K562 (cell line): Measurements from ENCODE around the gene RNF168. TPM values are rescaled to one million over a fixed set of nuclear protein-coding genes. Genes with fewer than 3 reads are reported as not detected.
A peak's percentile ranks its signal among the peaks of the same experiment; 100 is the strongest.

Source experiments
- CHD1 ChIP-seq: fragments of 200-600 bp; sonication (generic); IDR thresholded peaks from one replicate; pipeline ENCODE4 v1.6.1; 2012; ENCODE audit warnings: mild to moderate bottlenecking, moderate library complexity, low read length, inconsistent platforms
- DMBX1 ChIP-seq: fragments of 250-450 bp; sonication (Bioruptor Pico); IDR thresholded peaks from 2 replicates; pipeline ENCODE4 v1.8.0; 2022; ENCODE audit warnings: inconsistent platforms, mild to moderate bottlenecking, moderate library complexity, borderline replicate concordance
- NEUROD1 ChIP-seq: fragments of 150-350 bp; IDR thresholded peaks from 2 replicates; pipeline ENCODE4 v1.6.1; 2014; ENCODE audit warnings: borderline replicate concordance, low read length, low read depth; ENCODE audit not compliant: partially characterized antibody
- NFYB ChIP-seq: IDR thresholded peaks from 2 replicates; pipeline ENCODE4 v1.6.1; 2011; ENCODE audit warnings: mild to moderate bottlenecking, moderate library complexity; ENCODE audit not compliant: insufficient read length; ENCODE audit errors: extremely low read depth
- PHF21A ChIP-seq: fragments of 450-650 bp; IDR thresholded peaks from 2 replicates; pipeline ENCODE4 v1.6.1; 2017; ENCODE audit warnings: low read depth, borderline replicate concordance
- SAP30 ChIP-seq: fragments of 200-600 bp; sonication (generic); IDR thresholded peaks from 2 replicates; pipeline ENCODE4 v1.6.1; 2012; ENCODE audit warnings: borderline replicate concordance, low read depth, mild to moderate bottlenecking, moderate library complexity, low read length, control low read depth, inconsistent platforms; ENCODE audit not compliant: insufficient read depth, poor library complexity, severe bottlenecking
- TBL1XR1 ChIP-seq, 2 experiments: IDR thresholded peaks; 2 replicates each; pipeline ENCODE4 v1.6.1; 2012; ENCODE audit warnings: improper control_type of control experiment in 2 of 2, low read length in 2 of 2, mild to moderate bottlenecking in 1 of 2
- TFAP4 ChIP-seq: sonication (generic); formaldehyde crosslinking; IDR thresholded peaks from 2 replicates; pipeline ENCODE4 v1.8.0; 2022; ENCODE audit warnings: missing genetic modification reagents, mild to moderate bottlenecking, moderate library complexity, borderline replicate concordance
- ZBTB40 ChIP-seq, 2 experiments: fragments of 450-650 bp in 1 of 2; sonication (generic) in 1 of 2; formaldehyde crosslinking in 1 of 2; IDR thresholded peaks; 2 replicates each; pipeline versions ENCODE4 v1.7.1 to v1.9.0; 2016 to 2022; ENCODE audit warnings: inconsistent platforms in 1 of 2, mild to moderate bottlenecking in 1 of 2, missing genetic modification reagents in 1 of 2
- ZNF165 ChIP-seq: fragments of 250-450 bp; sonication (Bioruptor Pico); IDR thresholded peaks from 2 replicates; pipeline ENCODE4 v1.4.0; 2020; ENCODE audit warnings: borderline replicate concordance
- polyA plus RNA-seq, 8 experiments: library from polyadenylated mRNA; depleted of rRNA in 4 of 8; stranded (reverse) in 5 of 8; unstranded in 3 of 8; fragments of >200 nt; fragmentation: Nextera tagmentation in 2 of 8; fragmentation: Illumina TruSeq in 1 of 8; extraction: Ambion mirVana in 2 of 8; extraction: Trizol in 1 of 8; gene quantifications; 2 replicates each; pipeline versions ENCODE4 v1.2.1 to v1.2.3, GENCODE V29; 2011 to 2014; ENCODE audit warnings: inconsistent platforms in 1 of 8, missing spikeins in 1 of 8
- total RNA-seq, 7 experiments: library from RNA; depleted of rRNA in 6 of 7; stranded (reverse); fragments of >200 nt in 6 of 7; fragmentation: Illumina TruSeq in 2 of 7; extraction: Trizol in 2 of 7; gene quantifications; 2 replicates each; pipeline versions ENCODE4 v1.2.1 to v1.2.3, GENCODE V29; 2011 to 2021; ENCODE audit warnings: low replicate concordance in 1 of 7
- TF ChIP-seq, protein P1 (sequence below), 2 experiments: fragments of 450-650 bp; conservative IDR thresholded peaks; 2 replicates each; pipeline ENCODE4 v1.6.1; 2017; ENCODE audit warnings: mild to moderate bottlenecking in 2 of 2, moderate library complexity in 2 of 2

The RNF168 gene
- total and polyA plus RNA-seq, 9 of the 15 experiments (the other 6 are each of a cell fraction or from before 2014, with no cell fraction given) = 6.0 to 32.1 (median 16.6) TPM

DNA sequence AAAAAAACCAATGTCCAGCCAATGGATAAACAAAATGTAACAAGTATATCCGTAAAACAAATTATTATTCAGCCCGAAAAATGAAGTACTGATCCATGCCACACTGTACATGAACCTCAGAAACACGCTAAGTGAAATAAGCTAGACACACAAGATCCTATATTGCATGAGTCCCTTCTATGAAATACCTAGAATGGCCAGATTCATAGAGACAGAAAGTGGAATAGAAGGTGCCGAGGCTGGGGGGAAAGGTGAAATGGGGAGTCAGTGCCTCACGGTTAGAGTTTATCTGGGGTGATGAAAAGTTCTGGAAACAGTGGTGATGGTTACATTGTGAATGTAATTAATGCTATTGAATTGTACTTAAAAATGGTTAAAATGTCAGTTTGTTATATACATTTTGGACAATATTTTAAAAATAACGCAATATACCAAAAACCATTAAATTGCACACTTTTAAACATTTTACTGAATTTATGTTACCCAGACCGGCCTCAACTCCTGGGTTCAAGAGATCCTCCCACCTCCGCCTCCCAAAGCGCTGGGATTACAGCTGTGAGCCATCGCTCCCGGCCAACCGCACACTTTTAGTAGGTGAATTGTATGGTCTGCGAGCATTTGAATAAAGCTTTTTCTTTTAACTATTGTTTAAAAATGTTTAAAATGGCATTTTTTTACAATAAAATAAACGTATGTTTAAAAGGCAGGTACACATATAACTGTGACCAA is 2.1 kb downstream of the RNF168 start (continued):
- TF ChIP-seq ZBTB40 (IDR thresholded peaks at IDR 0.05) (0 out of 2 replicates have a peak, but pooled peaks have one; percentile 12), ZBTB40 (CRISPR knock-in tag; IDR thresholded peaks at IDR 0.05) (peak; percentile 67; the same call in 1 of the 2 replicates), ZNF165 (CRISPR knock-in tag) (no peak), PHF21A (peak; percentile 73; the same call in 1 of the 2 replicates), CHD1 (peak; percentile 85), TBL1XR1 (IDR thresholded peaks at IDR 0.05; ENCODE audit: low read length in 2 of 2) (0 out of 4 replicates have a peak, but pooled peaks of 1 of the 2 experiments have one; percentile 33), NEUROD1 (no peak), NFYB (no peak), TFAP4 (0 out of 2 replicates have a peak, but pooled peaks have one; percentile 25), SAP30 (peak; percentile 4), DMBX1 (CRISPR knock-in tag) (no peak)
- TF ChIP-seq, protein P1, sequence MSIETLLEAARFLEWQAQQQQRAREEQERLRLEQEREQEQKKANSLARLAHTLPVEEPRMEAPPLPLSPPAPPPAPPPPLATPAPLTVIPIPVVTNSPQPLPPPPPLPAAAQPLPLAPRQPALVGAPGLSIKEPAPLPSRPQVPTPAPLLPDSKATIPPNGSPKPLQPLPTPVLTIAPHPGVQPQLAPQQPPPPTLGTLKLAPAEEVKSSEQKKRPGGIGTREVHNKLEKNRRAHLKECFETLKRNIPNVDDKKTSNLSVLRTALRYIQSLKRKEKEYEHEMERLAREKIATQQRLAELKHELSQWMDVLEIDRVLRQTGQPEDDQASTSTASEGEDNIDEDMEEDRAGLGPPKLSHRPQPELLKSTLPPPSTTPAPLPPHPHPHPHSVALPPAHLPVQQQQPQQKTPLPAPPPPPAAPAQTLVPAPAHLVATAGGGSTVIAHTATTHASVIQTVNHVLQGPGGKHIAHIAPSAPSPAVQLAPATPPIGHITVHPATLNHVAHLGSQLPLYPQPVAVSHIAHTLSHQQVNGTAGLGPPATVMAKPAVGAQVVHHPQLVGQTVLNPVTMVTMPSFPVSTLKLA (conservative IDR thresholded peaks at IDR 0.05) = peak in 1 of 2 experiments; percentile 15; a peak in 1 of 4 replicates
